ENCODE results near the gene LAMC2. TPM values are rescaled to one million over a fixed set of nuclear protein-coding genes. Genes with fewer than 3 reads are reported as not detected.

The LAMC2 gene
- total and polyA plus RNA-seq, 2 of the 13 experiments (the other 11 are each of a cell fraction or from before 2014, with no cell fraction given) = 0.03 TPM; not detected in 1

DNA sequence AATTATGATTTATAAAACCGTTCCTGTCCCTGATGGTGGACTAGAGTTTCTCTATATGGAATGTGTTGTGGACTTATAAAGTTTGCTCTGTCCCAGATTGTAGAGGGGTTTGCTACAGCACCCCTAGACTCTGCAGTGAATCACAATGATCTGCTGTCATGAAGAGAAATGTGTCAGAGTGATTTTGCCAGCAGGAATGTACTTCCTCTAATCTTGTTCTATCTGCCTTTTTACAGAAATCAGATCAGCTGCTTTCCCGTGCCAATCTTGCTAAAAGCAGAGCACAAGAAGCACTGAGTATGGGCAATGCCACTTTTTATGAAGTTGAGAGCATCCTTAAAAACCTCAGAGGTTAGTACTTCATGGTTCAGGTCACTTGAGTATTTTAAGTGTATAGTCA, 52.0 kb downstream of the LAMC2 start:
- ChIA-PET CTCF (ENCODE audit: low intra/inter-chr PET ratio, low total read pairs) (no interaction called here), POLR2A (no interaction called here)
- Histone ChIP-seq H4K20me1 (ENCODE audit: insufficient read depth, low read length) (no peaks in the 10 kb centered on the region), H3K4me2 (ENCODE audit: low read depth, low read length) (no peak overlapping the region), H3K4me1 (ENCODE audit: insufficient read depth, low read length) (peaks cover 12% of the 10 kb centered on the region; the same call in 1 of the 2 replicates), H3K27me3 (ENCODE audit: control insufficient read depth in 1 of 2, insufficient read depth in 2 of 2, low read length in 2 of 2) (peaks cover 0 to 12% of the 10 kb centered on the region in 2 experiments; a peak in 2 of 5 replicates), H3K79me2 (ENCODE audit: insufficient read depth, low read length) (no peaks in the 10 kb centered on the region), H3K9ac (ENCODE audit: insufficient read depth, low read depth, low read length) (no peak overlapping the region), H3K36me3 (replicated peaks in 1 of 2; ENCODE audit: control insufficient read depth in 1 of 2, insufficient read depth in 2 of 2, low read length in 2 of 2) (no peaks in the 10 kb centered on the region), H2AFZ (ENCODE audit: low read length) (no peak overlapping the region), H3K9me3 (ENCODE audit: low read length) (no peaks in the 10 kb centered on the region), H3K27ac (ENCODE audit: extremely low read length, insufficient read depth, low read length) (no peak overlapping the region), H3K4me3 (replicated peaks in 1 of 3; ENCODE audit: insufficient read depth in 1 of 3, low read depth in 2 of 3, low read length in 3 of 3) (no peak overlapping the region)
- 4% methylated on average over 2 of the region's 2 CpGs for WGBS (ENCODE audit: low lambda C conversion rate)
- DNase-seq (ENCODE audit: low spot score) (no peak), FAIRE-seq (no peak), ATAC-seq (no peak)
- intact Hi-C loops (cut with micrococcal nuclease; ENCODE audit: unreplicated experiment) (no loop called here), in situ Hi-C loops (cut with HindIII; ENCODE audit: extremely low pct_ligation_motif_present, low pct_unique_long_range_greater_than_20kb) (no loop called here)
- no TSS peak for BruUV-seq (replicated peaks)
- TF ChIP-seq ZBTB2 (CRISPR knock-in tag; IDR thresholded peaks at IDR 0.05; ENCODE audit: low read depth) = no peak
- no peak for TF ChIP-seq NBN (conservative IDR thresholded peaks at IDR 0.05)
- TF ChIP-seq ZNF431 (CRISPR knock-in tag; IDR thresholded peaks at IDR 0.05; ENCODE audit: borderline replicate concordance, low read depth) = no peak
- TF ChIP-seq CEBPG (CRISPR knock-in tag; IDR thresholded peaks at IDR 0.05) = no peak
- TF ChIP-seq, protein P1, sequence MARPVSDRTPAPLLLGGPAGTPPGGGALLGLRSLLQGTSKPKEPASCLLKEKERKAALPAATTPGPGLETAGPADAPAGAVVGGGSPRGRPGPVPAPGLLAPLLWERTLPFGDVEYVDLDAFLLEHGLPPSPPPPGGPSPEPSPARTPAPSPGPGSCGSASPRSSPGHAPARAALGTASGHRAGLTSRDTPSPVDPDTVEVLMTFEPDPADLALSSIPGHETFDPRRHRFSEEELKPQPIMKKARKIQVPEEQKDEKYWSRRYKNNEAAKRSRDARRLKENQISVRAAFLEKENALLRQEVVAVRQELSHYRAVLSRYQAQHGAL (CRISPR knock-in tag; IDR thresholded peaks at IDR 0.05; ENCODE audit: not compliant biosample characterization) = no peak
- TF ChIP-seq ZNF468 (CRISPR knock-in tag; IDR thresholded peaks at IDR 0.05) = no peak
- TF ChIP-seq ZNF567 (CRISPR knock-in tag; IDR thresholded peaks at IDR 0.05; ENCODE audit: borderline replicate concordance) = no peak
- no peak for TF ChIP-seq CHD4 (IDR thresholded peaks at IDR 0.05; ENCODE audit: borderline replicate concordance, low read length)
- no peak for TF ChIP-seq HDAC2 (CRISPR knock-in tag; IDR thresholded peaks at IDR 0.05)
- no peak for TF ChIP-seq SAFB2 (CRISPR knock-in tag; IDR thresholded peaks at IDR 0.05; ENCODE audit: borderline replicate concordance, low read depth)
- TF ChIP-seq SOX13 (IDR thresholded peaks at IDR 0.05) = no peak
- no peak for TF ChIP-seq SOX13 (CRISPR knock-in tag; conservative IDR thresholded peaks at IDR 0.05 in 1 of 2, IDR thresholded peaks at IDR 0.05 in 1 of 2)
- TF ChIP-seq ZBTB40 (IDR thresholded peaks at IDR 0.05) = no peak
- no peak for TF ChIP-seq ZBTB40 (CRISPR knock-in tag; IDR thresholded peaks at IDR 0.05)
- no peak for TF ChIP-seq SETDB1 (CRISPR knock-in tag; IDR thresholded peaks at IDR 0.05; ENCODE audit: borderline replicate concordance)
